Esophagus (tissue), 2 donors: Measurements from ENCODE around the gene SLC16A3. TPM values are rescaled to one million over a fixed set of nuclear protein-coding genes. Genes with fewer than 3 reads are reported as not detected.

ENCODE experiments used
- H3K27ac ChIP-seq, 2 donors: one replicate each; pipeline ENCODE4 v1.5.1; 2013; ENCODE audit warnings: low read depth in 2 of 2, mild to moderate bottlenecking in 2 of 2, inconsistent platforms in 1 of 2, low read length in 1 of 2, moderate library complexity in 1 of 2
- H3K27me3 ChIP-seq, 2 donors: one replicate each; pipeline ENCODE4 v1.6.1; 2013; ENCODE audit warnings: low read length in 2 of 2, control low read depth in 1 of 2, mild to moderate bottlenecking in 1 of 2; ENCODE audit not compliant: insufficient read depth in 2 of 2, control insufficient read depth in 1 of 2
- H3K36me3 ChIP-seq, 2 donors: one replicate each; pipeline ENCODE4 v1.6.1; 2013; ENCODE audit warnings: low read length in 1 of 2; ENCODE audit not compliant: control insufficient read depth in 2 of 2, insufficient read depth in 2 of 2
- H3K4me1 ChIP-seq, 2 donors: one replicate each; pipeline ENCODE4 v1.6.1; 2013; ENCODE audit warnings: low read length in 1 of 2; ENCODE audit not compliant: control insufficient read depth in 2 of 2, insufficient read depth in 2 of 2
- H3K4me3 ChIP-seq, 2 donors: one replicate each; pipeline ENCODE4 v1.5.1; 2013; ENCODE audit warnings: low read length in 2 of 2, mild to moderate bottlenecking in 2 of 2, low read depth in 1 of 2, moderate library complexity in 1 of 2
- H3K9me3 ChIP-seq, 2 donors: one replicate each; pipeline ENCODE4 v1.6.1; 2013; ENCODE audit warnings: mild to moderate bottlenecking in 2 of 2, low read depth in 1 of 2, low read length in 1 of 2, moderate library complexity in 1 of 2; ENCODE audit not compliant: control insufficient read depth in 2 of 2, insufficient read depth in 1 of 2
- WGBS, 2 donors: extraction: QIAGEN DNeasy Blood & Tissue Kit; methylation state at CpG; one replicate each; pipeline ENCODE4 v1.1.7; 2013; 5-methylcytosine and 5-hydroxymethylcytosine counted together
- polyA plus RNA-seq, 2 donors: library from polyadenylated mRNA; stranded (reverse); fragments of 200-250 nt; gene quantifications; one replicate each; pipeline ENCODE4 v1.2.3, GENCODE V29; 2013
- donor health status: healthy with polysubstance abuse.
- donor health status: Bipolar disorder and iron deficiency.

Gene SLC16A3
- polyA plus RNA-seq, 2 donors = 17.5 to 41.0 TPM

GRCh38 chr17:82282239-82283207 lies 53.7 kb downstream of the SLC16A3 start:
- WGBS, 2 donors = 79 to 84% methylated on average over 25 of the region's 25 CpGs
- Histone ChIP-seq H3K4me3 (no peak overlapping the region), H3K36me3 (no peaks in the 10 kb centered on the region), H3K9me3 (no peaks in the 10 kb centered on the region), H3K27me3 (no peaks in the 10 kb centered on the region), H3K4me1 (peaks cover 4 to 31% of the 10 kb centered on the region in 2 donors), H3K27ac (peak overlapping the region; percentile 55 to 91)

GRCh38 chr17:82283208-82283749 lies 54.4 kb downstream of the SLC16A3 start:
- Histone ChIP-seq H3K36me3 (no peaks in the 10 kb centered on the region), H3K9me3 (no peaks in the 10 kb centered on the region), H3K27me3 (no peaks in the 10 kb centered on the region), H3K4me3 (no peak overlapping the region), H3K27ac (no peak overlapping the region), H3K4me1 (peaks cover 4 to 35% of the 10 kb centered on the region in 2 donors)
- WGBS, 2 donors = 28 to 33% methylated on average over 13 of the region's 13 CpGs

- Histone ChIP-seq H3K4me1 (peaks cover 4 to 37% of the 10 kb centered on the region in 2 donors), H3K27me3 (no peaks in the 10 kb centered on the region), H3K27ac (peak overlapping the region; percentile 21 to 24), H3K36me3 (no peaks in the 10 kb centered on the region), H3K9me3 (no peaks in the 10 kb centered on the region), H3K4me3 (no peak overlapping the region)
- WGBS, 2 donors = 37 to 52% methylated on average over 8 of the region's 8 CpGs
Measured at GRCh38 chr17:82285141-82285540, 56.3 kb downstream of the SLC16A3 start.

- Histone ChIP-seq H3K4me1 (peaks cover 2 to 25% of the 10 kb centered on the region in 2 donors), H3K4me3 (no peak overlapping the region), H3K36me3 (no peaks in the 10 kb centered on the region), H3K27me3 (no peaks in the 10 kb centered on the region), H3K27ac (peak overlapping the region; percentile 84 to 98), H3K9me3 (no peaks in the 10 kb centered on the region)
- WGBS, 2 donors = 83 to 84% methylated on average over 9 of the region's 9 CpGs
Measured at GRCh38 chr17:82287013-82287867, 58.4 kb downstream of the SLC16A3 start.

GRCh38 chr17:82287868-82288801 lies 59.3 kb downstream of the SLC16A3 start:
- 31 to 32% methylated on average over 19 of the region's 19 CpGs for WGBS, 2 donors
- no peak overlapping the region for H3K4me3 ChIP-seq
- H3K27me3 ChIP-seq = no peaks in the 10 kb centered on the region
- H3K27ac ChIP-seq = peak overlapping the region; percentile 84 to 98
- H3K36me3 ChIP-seq = no peaks in the 10 kb centered on the region
- no peaks in the 10 kb centered on the region for H3K9me3 ChIP-seq
- peaks cover 0 to 17% of the 10 kb centered on the region in 2 donors for H3K4me1 ChIP-seq

Other genes with a start within 250 kb of the SLC16A3 start
- gene CENPX, start 206.2 kb upstream of the SLC16A3 start, polyA plus RNA-seq = 100 to 1,000 TPM in 1 of 2 donors, 10 to 100 TPM in 1; 86.8 to 117 TPM
- gene LRRC45, start 205.7 kb upstream of the SLC16A3 start, polyA plus RNA-seq = 10 to 100 TPM; 10.6 to 17.2 TPM
- gene RAC3, start 197.4 kb upstream of the SLC16A3 start, polyA plus RNA-seq = 1 to 10 TPM; 7.1 to 9.6 TPM
- 100 to 1,000 TPM; 136 to 145 TPM for gene DCXR, start 191.3 kb upstream of the SLC16A3 start, polyA plus RNA-seq
- 10 to 100 TPM; 27.4 to 36.4 TPM for gene RFNG, start 177.2 kb upstream of the SLC16A3 start, polyA plus RNA-seq
- gene GPS1, start 177.1 kb upstream of the SLC16A3 start, polyA plus RNA-seq = 10 to 100 TPM; 61.7 to 65.8 TPM
- gene DUS1L, start 163.2 kb upstream of the SLC16A3 start, polyA plus RNA-seq = 100 to 1,000 TPM; 118 to 182 TPM
- gene FASN, start 130.8 kb upstream of the SLC16A3 start, polyA plus RNA-seq = 10 to 100 TPM; 92.2 to 95.9 TPM
- 10 to 100 TPM; 16.3 to 33.7 TPM for gene CCDC57, start 16.2 kb upstream of the SLC16A3 start, polyA plus RNA-seq
- gene CSNK1D, start 44.7 kb downstream of the SLC16A3 start, polyA plus RNA-seq = 10 to 100 TPM; 63.7 to 79.6 TPM
- gene CD7, start 88.6 kb downstream of the SLC16A3 start, polyA plus RNA-seq = 1 to 10 TPM; 2.6 to 3.1 TPM
- gene SECTM1, start 104.7 kb downstream of the SLC16A3 start, polyA plus RNA-seq = 10 to 100 TPM in 1 of 2 donors, 1 to 10 TPM in 1; 2.2 to 10.8 TPM
- under 1 TPM in 1 of 2 donors, not detected in 1; 0.01 TPM for gene TEX19, start 130.2 kb downstream of the SLC16A3 start, polyA plus RNA-seq
- not detected for gene UTS2R, start 142.7 kb downstream of the SLC16A3 start, polyA plus RNA-seq
- 10 to 100 TPM; 24.0 to 46.5 TPM for gene HEXD, start 189.3 kb downstream of the SLC16A3 start, polyA plus RNA-seq
- gene OGFOD3, start 189.5 kb downstream of the SLC16A3 start, polyA plus RNA-seq = 10 to 100 TPM; 11.4 to 11.6 TPM
- 10 to 100 TPM; 27.5 to 28.1 TPM for gene CYBC1, start 221.7 kb downstream of the SLC16A3 start, polyA plus RNA-seq
- gene NARF, start 229.7 kb downstream of the SLC16A3 start, polyA plus RNA-seq = 10 to 100 TPM; 31.1 to 53.3 TPM